DMS53 treated with DMSO at 0.1 percent for 48 hours (cell line): Measurements from ENCODE around the gene SYT6.

Experiments
- DNase-seq: peaks from one replicate; lab custom pipeline; 2025; ENCODE audit not compliant: unreplicated experiment; lab: John Stamatoyannopoulos, UW

SYT6 gene

GRCh38 chr1:114154963-114155322, 1.3 kb upstream of the SYT6 start:
- no peak for DNase-seq

DNA sequence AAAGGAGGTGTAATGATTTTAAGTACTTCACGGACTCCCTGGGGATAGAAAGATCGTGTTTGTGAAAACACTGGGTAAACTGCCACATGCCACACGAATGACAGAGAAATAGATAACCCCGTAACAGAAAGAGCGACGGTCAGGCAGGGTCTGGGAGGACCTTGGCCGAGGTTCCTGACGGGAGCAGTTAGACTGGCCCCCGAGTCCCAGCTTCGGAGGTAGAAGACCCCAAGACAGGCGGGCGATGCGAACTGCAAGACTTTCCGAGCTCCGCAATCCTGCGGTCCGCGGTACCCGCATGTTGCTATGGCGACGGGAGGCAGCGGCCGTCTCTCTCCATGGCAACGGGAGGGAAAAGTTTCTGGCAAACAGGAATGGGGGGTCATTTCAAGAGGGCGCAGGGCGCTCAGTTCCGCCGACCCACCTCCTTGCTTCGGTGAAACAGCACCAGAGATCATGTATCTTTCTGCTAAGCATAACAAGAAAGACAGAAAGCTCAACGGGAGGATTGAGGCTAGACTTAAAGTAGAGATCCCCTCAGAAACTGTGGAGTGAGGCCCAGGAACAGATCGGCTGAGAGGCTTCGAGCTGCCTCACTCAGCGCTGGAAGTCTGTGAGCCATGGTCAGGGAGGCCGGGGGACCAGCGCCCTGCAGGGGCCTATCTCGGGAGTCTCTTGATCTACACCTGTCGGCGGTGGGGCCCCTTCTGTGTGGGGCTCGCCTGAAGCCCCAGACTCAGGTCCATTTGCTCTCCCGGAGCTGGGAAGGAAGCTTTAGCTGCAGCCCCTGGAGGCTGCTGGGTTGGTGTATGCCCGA, 685 bp upstream of the SYT6 start:
- no peak for DNase-seq

- no peak for DNase-seq
Observed at GRCh38 chr1:114152508-114153260, 985 bp downstream of the SYT6 start.

DNA sequence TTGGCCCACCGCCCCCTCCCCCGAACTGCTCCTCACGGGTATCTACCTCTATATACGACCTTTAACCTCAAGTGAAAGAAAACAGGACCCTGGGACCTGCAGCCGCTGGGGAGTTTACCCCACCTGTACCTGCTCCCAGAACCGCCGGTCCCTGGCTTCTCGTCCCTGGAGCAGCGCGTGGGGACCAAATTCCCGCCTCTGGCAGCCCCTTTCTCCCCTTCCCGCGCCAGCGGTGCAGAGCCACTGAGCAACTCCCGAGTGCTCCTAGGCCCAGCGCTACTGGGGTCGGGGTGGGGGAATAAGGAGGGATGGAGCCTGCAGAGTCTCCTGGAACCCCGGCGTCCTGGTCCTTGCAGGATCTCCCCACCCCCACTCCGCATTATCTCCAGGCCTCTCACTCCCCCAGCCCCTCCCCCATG, 1.6 kb downstream of the SYT6 start:
- no peak for DNase-seq

DNA sequence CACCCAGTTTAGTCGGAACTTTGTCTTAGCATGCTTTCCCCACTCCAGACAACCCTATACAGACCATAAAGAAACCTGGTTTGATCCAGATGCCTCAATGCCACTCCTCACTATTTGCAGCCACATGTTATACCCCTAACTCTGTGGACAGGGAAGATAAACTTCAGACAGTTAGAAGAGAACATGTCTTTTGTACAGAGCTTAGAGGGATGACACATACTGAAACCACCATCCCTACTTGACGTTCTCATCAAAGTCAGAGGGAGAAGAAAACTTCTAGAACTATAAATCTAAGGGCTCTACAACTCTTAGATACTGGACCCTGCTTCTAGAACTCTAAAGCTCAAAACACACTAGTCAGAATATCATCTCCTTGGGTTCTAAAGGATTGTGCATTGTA, 3.7 kb downstream of the SYT6 start:
- DNase-seq = no peak

- DNase-seq = no peak
Observed at GRCh38 chr1:114149211-114149610, 4.5 kb downstream of the SYT6 start.

DNA sequence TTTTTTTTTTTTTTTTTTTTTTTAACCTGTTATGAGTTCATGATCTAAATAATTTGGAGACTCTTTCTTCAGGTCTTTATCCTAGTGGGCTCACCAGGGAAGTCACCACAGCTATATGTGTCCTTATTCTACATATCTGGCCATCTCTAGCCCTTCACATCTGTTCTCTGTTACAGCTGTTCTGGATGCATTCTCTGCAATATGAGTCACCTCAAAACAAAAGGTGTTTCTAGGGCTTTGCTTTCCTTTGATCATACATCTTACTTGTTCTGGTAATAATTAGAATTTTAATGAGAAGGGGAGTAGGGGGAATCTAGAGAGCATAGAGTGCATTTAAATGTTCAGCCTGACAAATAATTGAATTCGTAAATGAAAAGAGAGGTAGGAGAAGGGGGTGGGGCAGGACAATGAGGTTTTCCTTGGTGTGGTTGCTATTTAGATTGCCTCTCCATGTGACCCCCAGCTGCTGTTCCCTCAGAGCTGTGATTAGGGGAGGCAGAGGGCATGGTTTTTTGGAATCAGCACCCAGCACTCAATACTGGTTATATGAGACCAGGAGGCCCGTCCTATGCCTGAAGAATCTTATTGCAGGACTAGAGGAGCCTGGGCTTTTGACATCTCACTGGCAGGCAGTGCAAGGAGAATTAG, 8.0 kb downstream of the SYT6 start:
- DNase-seq = no peak

GRCh38 chr1:114144016-114144415, 9.7 kb downstream of the SYT6 start:
- DNase-seq = no peak

DNA sequence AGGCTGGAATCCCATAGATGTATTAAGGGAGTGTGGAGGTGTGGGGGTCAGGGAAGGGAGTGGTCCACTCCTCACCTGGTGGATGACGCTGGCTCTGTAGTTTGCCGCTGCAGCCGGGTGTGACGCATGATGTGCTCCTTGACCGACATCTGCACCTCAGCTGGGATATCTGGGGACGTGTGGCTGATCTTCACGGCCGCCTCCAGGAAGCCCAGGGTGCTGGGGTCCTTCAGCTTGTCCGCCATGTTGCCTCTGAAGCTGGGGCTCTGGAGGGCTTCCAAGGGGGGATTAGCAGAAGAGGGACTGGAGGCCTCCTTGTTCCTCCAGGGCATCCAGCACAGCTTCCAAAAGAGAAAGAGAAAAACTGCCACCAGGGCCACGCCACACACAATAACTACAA, 14.1 kb downstream of the SYT6 start:
- DNase-seq = no peak

- no peak for DNase-seq
Observed at GRCh38 chr1:114137497-114137896, 16.2 kb downstream of the SYT6 start.

DNA sequence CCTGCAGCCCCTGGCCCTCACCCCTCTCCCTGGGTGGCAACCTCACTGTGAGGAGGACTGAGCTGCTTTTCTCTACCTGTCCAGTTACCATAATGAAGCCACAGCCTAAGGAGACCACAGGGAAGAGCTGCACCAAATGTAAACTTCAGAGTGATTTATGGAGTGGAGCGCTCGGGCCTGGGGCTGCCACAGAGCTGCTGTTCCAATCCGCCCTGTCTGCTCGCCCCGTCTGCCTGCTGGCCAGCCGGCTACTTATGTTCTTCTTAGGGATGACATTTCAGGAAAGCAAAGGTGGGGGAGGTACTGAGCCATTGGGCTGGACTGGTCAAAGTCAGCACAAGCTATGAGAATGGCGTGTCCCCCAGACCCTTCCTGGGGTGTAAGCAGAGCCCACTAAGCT, 17.9 kb downstream of the SYT6 start:
- no peak for DNase-seq

DNA sequence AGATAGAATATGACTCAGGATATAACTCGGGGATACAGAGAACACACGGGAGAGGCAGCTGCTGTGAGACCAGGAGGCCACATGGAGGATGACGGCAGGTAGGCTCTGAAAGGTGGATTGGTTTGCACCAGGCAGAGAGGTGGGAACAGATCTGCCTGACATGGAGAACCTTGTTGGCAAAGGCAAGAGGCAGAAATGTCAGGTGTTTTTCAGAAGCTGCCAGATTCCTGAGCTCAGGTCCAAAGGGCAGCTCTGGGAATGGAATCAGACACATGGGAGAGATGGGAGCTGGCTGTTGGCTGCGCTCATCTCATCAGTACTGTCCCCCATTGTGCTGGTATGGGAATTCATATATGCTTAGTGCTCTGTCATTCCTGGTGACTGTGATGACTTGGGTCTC, 19.2 kb downstream of the SYT6 start:
- no peak for DNase-seq

- no peak for DNase-seq
Observed at GRCh38 chr1:114133129-114133528, 20.5 kb downstream of the SYT6 start.

- DNase-seq = no peak
Observed at GRCh38 chr1:114131526-114132220, 22.0 kb downstream of the SYT6 start.

DNA sequence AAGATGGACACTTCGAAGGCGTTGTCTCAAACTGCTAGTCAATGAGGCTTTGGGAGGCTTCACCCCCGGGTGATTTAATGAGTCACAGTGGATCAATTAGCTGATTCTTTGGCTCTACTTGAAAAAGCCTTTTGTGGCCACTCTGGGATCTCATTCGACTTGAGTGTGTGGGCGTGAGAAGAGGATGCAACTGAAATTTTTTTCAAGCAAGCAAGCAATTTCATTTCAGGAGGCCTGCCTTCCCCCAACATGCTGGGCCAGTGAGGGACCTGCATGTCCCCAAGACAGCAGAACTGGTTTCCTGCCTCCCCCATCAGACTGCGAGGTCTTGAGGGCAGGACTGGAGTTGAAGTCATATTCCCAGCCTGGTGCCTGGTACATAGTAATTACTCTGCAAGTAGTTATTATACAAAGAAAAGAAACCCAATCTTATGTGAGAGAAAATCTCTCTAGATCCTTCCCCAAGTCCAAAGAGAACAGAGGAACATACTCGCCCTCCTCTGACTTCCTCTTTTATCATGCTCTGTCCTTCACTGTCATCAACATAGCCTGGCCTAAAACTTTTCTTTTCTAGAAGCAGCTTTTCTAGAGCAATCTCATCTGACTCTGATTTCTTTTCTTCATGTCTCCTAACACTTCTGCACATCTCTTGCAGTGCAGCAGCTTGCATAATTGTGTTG, 22.7 kb downstream of the SYT6 start:
- DNase-seq = no peak

- DNase-seq = no peak
Observed at GRCh38 chr1:114130213-114130612, 23.5 kb downstream of the SYT6 start.

DNA sequence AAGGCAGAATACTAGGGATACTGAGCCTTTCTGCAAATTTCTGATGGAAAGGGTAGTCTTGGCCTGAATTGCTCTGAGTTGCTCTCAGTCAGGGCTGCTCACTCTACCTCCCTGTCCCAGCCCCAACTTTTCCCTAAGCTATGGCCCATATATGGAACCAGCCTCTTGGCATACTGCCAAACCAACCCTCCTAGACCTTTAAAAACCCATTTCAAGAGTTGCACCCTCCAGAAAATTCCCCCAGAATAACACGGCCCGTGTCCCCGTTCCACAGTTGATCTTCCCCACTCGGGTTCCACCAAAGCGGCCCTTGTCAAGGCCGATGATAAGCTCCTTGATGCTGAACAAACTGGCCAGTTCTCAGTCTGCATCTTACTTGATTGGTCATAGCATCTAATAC, 25.4 kb downstream of the SYT6 start:
- no peak for DNase-seq

DNA sequence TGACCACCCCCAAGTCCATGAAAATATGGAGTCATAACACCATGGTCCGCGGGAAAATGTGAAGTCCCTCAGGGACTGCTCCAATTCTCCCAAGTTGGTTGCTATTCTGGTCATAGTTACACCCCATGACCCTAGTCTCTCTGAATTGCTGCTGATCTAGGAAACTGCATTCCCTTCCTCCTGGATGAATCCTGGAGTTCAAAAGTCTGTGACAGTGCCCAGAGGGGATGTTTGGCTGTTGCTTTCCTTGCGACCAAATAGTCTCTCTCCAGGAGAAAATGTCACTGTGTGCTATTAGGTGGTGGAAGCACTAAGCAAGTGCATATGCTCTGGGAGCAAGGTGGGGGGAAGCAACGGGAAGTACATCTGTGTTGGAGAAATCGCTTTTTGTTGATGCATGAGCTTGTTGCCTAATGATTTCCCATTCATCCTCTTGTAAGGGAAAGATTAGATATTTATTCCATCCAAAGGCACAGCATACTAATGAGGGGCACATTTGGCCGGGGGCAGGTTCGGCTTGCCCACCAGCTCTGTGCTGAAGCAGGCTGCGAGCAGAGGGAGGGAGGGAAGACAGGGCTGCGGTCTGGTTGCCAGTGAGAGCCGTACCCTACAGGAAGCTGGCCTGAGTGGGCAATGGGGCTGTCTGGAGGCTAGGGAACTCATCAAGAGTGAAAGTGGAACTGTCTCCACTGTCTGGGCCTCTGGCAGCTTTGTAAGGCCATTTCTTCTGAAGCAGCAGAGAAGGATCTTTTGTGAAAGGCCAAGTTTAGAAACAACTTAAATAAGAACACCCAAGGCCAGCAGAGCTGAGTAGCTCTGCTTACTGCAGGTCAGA, 27.2 kb downstream of the SYT6 start:
- no peak for DNase-seq

DNA sequence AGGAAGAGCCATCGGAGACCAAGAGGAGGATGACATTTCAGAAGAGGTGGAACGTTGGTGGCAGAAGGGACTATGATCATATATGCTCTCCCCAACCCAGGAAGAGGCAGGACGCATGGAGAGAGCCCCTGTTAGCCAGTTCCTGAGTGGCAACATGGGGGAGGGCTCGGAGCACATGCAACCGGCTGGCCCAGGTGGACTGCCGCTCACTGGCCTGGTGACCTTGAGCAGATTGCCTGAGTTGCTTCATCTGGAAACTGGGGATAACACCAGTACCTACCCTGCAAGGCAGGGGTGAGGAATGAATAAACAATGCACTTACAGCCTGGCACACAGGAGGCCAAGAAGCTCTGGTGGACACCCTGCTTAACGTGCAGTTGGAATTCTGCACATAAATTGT, 29.0 kb downstream of the SYT6 start:
- DNase-seq = no peak
